Stromal cell of bone marrow (primary cell): ENCODE measurements around the gene STON2.

Experiments used
- DNase-seq: peaks from one replicate; pipeline ENCODE4 v3.0.0-alpha.2; 2012; ENCODE audit warnings: low read depth

Gene STON2

GRCh38 chr14:81418057-81418790 is 18.1 kb upstream of the STON2 start:
- DNase-seq, result no peak

GRCh38 chr14:81416981-81417380 is 16.9 kb upstream of the STON2 start:
- no peak for DNase-seq

- no peak for DNase-seq
These were observed 16.2 kb upstream of the STON2 start for GRCh38 chr14:81416194-81416952.

GRCh38 chr14:81415781-81416180 is 15.7 kb upstream of the STON2 start:
- no peak for DNase-seq

- DNase-seq, result no peak
These were observed 14.0 kb upstream of the STON2 start for GRCh38 chr14:81414123-81414522.

- DNase-seq, result no peak
These were observed 12.7 kb upstream of the STON2 start for GRCh38 chr14:81412779-81413178.

GRCh38 chr14:81408595-81408994 is 8.5 kb upstream of the STON2 start:
- no peak for DNase-seq

GRCh38 chr14:81406863-81407262 is 6.7 kb upstream of the STON2 start:
- DNase-seq, result peak; percentile 82

GRCh38 chr14:81402123-81402495 is 2.0 kb upstream of the STON2 start:
- DNase-seq, result no peak

- DNase-seq, result peak; percentile 97
These were observed 1.4 kb upstream of the STON2 start for GRCh38 chr14:81401420-81402122.

GRCh38 chr14:81400852-81401251 is 728 bp upstream of the STON2 start:
- peak; percentile 100 for DNase-seq

GRCh38 chr14:81398196-81398891 is 1.8 kb downstream of the STON2 start:
- DNase-seq, result no peak

GRCh38 chr14:81396113-81396512 is 4.0 kb downstream of the STON2 start:
- DNase-seq, result peak; percentile 39

GRCh38 chr14:81394739-81395138 is 5.4 kb downstream of the STON2 start:
- DNase-seq, result no peak

GRCh38 chr14:81392976-81393643 is 7.0 kb downstream of the STON2 start:
- DNase-seq, result no peak

GRCh38 chr14:81392052-81392451 is 8.1 kb downstream of the STON2 start:
- DNase-seq, result no peak

GRCh38 chr14:81390696-81391095 is 9.4 kb downstream of the STON2 start:
- no peak for DNase-seq

GRCh38 chr14:81388336-81388735 is 11.8 kb downstream of the STON2 start:
- no peak for DNase-seq

GRCh38 chr14:81386290-81386745 is 13.8 kb downstream of the STON2 start:
- no peak for DNase-seq

GRCh38 chr14:81385886-81386285 is 14.2 kb downstream of the STON2 start:
- DNase-seq, result no peak

GRCh38 chr14:81385419-81385818 is 14.7 kb downstream of the STON2 start:
- DNase-seq, result no peak

GRCh38 chr14:81384900-81385299 is 15.2 kb downstream of the STON2 start:
- peak; percentile 68 for DNase-seq
